GM23338 (cell line): ENCODE results near the gene COLEC12. TPM values are rescaled to one million over a fixed set of nuclear protein-coding genes. Genes with fewer than 3 reads are reported as not detected.

ENCODE experiments used
- ATAC-seq: fragments of 200-7000 bp; cut with Tn5 transposase; 3 replicates; pipeline ENCODE4 v1.9.1; 2020
- DNase-seq: peaks from one replicate; pipeline ENCODE4 v3.0.0-alpha.2; 2015; ENCODE audit warnings: low spot score
- H2AFZ ChIP-seq: fragments of 200-600 bp; sonication (generic); 2 replicates; pipeline ENCODE4 v1.8.0; 2016; ENCODE audit warnings: antibody characterized with exemption, mild to moderate bottlenecking, moderate library complexity
- H3F3A ChIP-seq: fragments of 200-600 bp; sonication (generic); replicated peaks from 2 replicates; pipeline ENCODE4 v1.8.0; 2017; ENCODE audit warnings: antibody characterized with exemption, mixed run types, low read depth
- H3K27ac ChIP-seq: fragments of 200-600 bp; sonication (generic); 2 replicates; pipeline ENCODE4 v1.6.1; 2016; ENCODE audit warnings: low read depth
- H3K27me3 ChIP-seq: fragments of 200-600 bp; sonication (generic); 2 replicates; pipeline ENCODE4 v1.8.0; 2016; ENCODE audit warnings: mild to moderate bottlenecking, mixed run types, moderate library complexity; ENCODE audit not compliant: insufficient read depth
- H3K36me3 ChIP-seq: fragments of 200-600 bp; sonication (generic); 2 replicates; pipeline ENCODE4 v1.8.0; 2016; ENCODE audit warnings: mild to moderate bottlenecking; ENCODE audit not compliant: insufficient read depth
- H3K4me1 ChIP-seq: fragments of 200-600 bp; sonication (generic); 2 replicates; pipeline ENCODE4 v1.8.0; 2016; ENCODE audit warnings: mild to moderate bottlenecking, moderate library complexity; ENCODE audit not compliant: insufficient read depth
- H3K4me2 ChIP-seq: fragments of 200-600 bp; sonication (generic); 2 replicates; pipeline ENCODE4 v1.7.1; 2017; ENCODE audit warnings: mixed run types
- H3K4me3 ChIP-seq: fragments of 200-600 bp; sonication (generic); 2 replicates; pipeline ENCODE4 v1.6.1; 2016; ENCODE audit warnings: mixed run types
- H3K79me2 ChIP-seq: fragments of 200-600 bp; sonication (generic); replicated peaks from 2 replicates; pipeline ENCODE4 v1.8.0; 2017; ENCODE audit warnings: mild to moderate bottlenecking; ENCODE audit not compliant: insufficient read depth
- H3K9me2 ChIP-seq: fragments of 200-600 bp; sonication (generic); 2 replicates; pipeline ENCODE4 v1.8.0; 2017; ENCODE audit not compliant: insufficient read depth
- H4K20me1 ChIP-seq: fragments of 200-600 bp; sonication (generic); replicated peaks from 2 replicates; pipeline ENCODE4 v1.8.0; 2017; ENCODE audit warnings: mild to moderate bottlenecking; ENCODE audit not compliant: insufficient read depth
- H3K27ac Mint-ChIP-seq: 2 replicates; pipeline ENCODE4 v1.8.0; 2020; ENCODE audit warnings: inconsistent platforms, mild to moderate bottlenecking, moderate library complexity, mixed read lengths
- H3K27me3 Mint-ChIP-seq: 3 replicates; pipeline ENCODE4 v1.8.0; 2022; ENCODE audit warnings: low read depth, mild to moderate bottlenecking, moderate library complexity, mixed read lengths, inconsistent platforms; ENCODE audit not compliant: insufficient read depth, poor library complexity
- H3K36me3 Mint-ChIP-seq: 3 replicates; pipeline ENCODE4 v1.8.0; 2021; ENCODE audit warnings: low read depth, mild to moderate bottlenecking, inconsistent platforms, moderate library complexity, mixed read lengths
- H3K4me1 Mint-ChIP-seq: 3 replicates; pipeline ENCODE4 v1.8.0; 2020; ENCODE audit warnings: mild to moderate bottlenecking, inconsistent platforms, mixed read lengths
- H3K4me3 Mint-ChIP-seq: 3 replicates; pipeline ENCODE4 v1.8.0; 2021; ENCODE audit warnings: moderate library complexity, mild to moderate bottlenecking, inconsistent platforms, mixed read lengths
- H3K9me3 Mint-ChIP-seq: 3 replicates; pipeline ENCODE4 v1.8.0; 2020; ENCODE audit warnings: moderate library complexity, mild to moderate bottlenecking, inconsistent platforms, mixed read lengths
- CREB1 ChIP-seq: fragments of 250-450 bp; sonication (Bioruptor Pico); IDR thresholded peaks from 2 replicates; pipeline ENCODE4 v1.5.0; 2020; ENCODE audit warnings: low read depth, mild to moderate bottlenecking, moderate library complexity
- EZH2 ChIP-seq: fragments of 200-600 bp; sonication (generic); IDR thresholded peaks from one replicate; pipeline ENCODE4 v1.8.0; 2017; ENCODE audit warnings: antibody characterized with exemption, mild to moderate bottlenecking, low read depth; ENCODE audit not compliant: unreplicated experiment
- EZH2phosphoT487 ChIP-seq: fragments of 200-600 bp; sonication (generic); IDR thresholded peaks from one replicate; pipeline ENCODE4 v1.8.1; 2018; ENCODE audit warnings: antibody characterized with exemption; ENCODE audit not compliant: unreplicated experiment
- JUNB ChIP-seq: IDR thresholded peaks from one replicate; pipeline ENCODE4 v1.6.1; 2016; ENCODE audit warnings: antibody characterized with exemption; ENCODE audit not compliant: unreplicated experiment
- NANOG ChIP-seq: IDR thresholded peaks from 2 replicates; pipeline ENCODE4 v1.6.1; 2016; ENCODE audit warnings: antibody characterized with exemption, borderline replicate concordance
- POLR2AphosphoS5 ChIP-seq: IDR thresholded peaks from 2 replicates; pipeline ENCODE4 v1.6.1; 2016; ENCODE audit warnings: antibody characterized with exemption, low read depth
- STAT1 ChIP-seq: IDR thresholded peaks from one replicate; pipeline ENCODE4 v1.6.1; 2016; ENCODE audit warnings: antibody characterized with exemption; ENCODE audit not compliant: unreplicated experiment
- ZNF114 ChIP-seq: fragments of 250-450 bp; sonication (Bioruptor Pico); IDR thresholded peaks from 2 replicates; pipeline ENCODE4 v1.5.0; 2020; ENCODE audit warnings: mild to moderate bottlenecking, moderate library complexity
- ZNF331 ChIP-seq: fragments of 250-450 bp; sonication (Bioruptor Pico); IDR thresholded peaks from 2 replicates; pipeline ENCODE4 v1.5.0; 2020; ENCODE audit warnings: low read depth, mild to moderate bottlenecking, moderate library complexity
- polyA plus RNA-seq: library from polyadenylated mRNA; unstranded; fragments of >200 nt; fragmentation: Nextera tagmentation; extraction: Ambion mirVana; gene quantifications from 2 replicates; pipeline ENCODE4 v1.2.1, GENCODE V29; 2016
- total RNA-seq: library from RNA; depleted of rRNA; stranded (reverse); fragments of >200 nt; shearing (Covaris generic); gene quantifications from 2 replicates; pipeline ENCODE4 v1.2.3, GENCODE V29; 2014
- TF ChIP-seq, protein P1 (sequence below): IDR thresholded peaks from 2 replicates; pipeline ENCODE4 v1.6.1; 2016; ENCODE audit warnings: antibody characterized with exemption
- TF ChIP-seq, protein P2 (sequence below): fragments of 250-450 bp; sonication (Bioruptor Pico); IDR thresholded peaks from 2 replicates; pipeline ENCODE4 v1.5.0; 2020; ENCODE audit warnings: mild to moderate bottlenecking, moderate library complexity
- TF ChIP-seq, protein P3 (sequence below), 2 experiments: fragments of 200-600 bp in 1 of 2; sonication (generic) in 1 of 2; conservative IDR thresholded peaks; 2 replicates each; pipeline versions ENCODE4 v1.5.1 to v1.6.1; 2016 to 2017; ENCODE audit warnings: antibody characterized with exemption in 2 of 2, low read depth in 2 of 2, mild to moderate bottlenecking in 2 of 2, moderate library complexity in 1 of 2
- TF ChIP-seq, protein P4 (sequence below): IDR thresholded peaks from one replicate; pipeline ENCODE4 v1.6.1; 2018; ENCODE audit warnings: antibody characterized with exemption; ENCODE audit not compliant: unreplicated experiment

The COLEC12 gene
- total and polyA plus RNA-seq, 2 experiments from 2014 or later, result 1.1 to 3.2 TPM

DNA sequence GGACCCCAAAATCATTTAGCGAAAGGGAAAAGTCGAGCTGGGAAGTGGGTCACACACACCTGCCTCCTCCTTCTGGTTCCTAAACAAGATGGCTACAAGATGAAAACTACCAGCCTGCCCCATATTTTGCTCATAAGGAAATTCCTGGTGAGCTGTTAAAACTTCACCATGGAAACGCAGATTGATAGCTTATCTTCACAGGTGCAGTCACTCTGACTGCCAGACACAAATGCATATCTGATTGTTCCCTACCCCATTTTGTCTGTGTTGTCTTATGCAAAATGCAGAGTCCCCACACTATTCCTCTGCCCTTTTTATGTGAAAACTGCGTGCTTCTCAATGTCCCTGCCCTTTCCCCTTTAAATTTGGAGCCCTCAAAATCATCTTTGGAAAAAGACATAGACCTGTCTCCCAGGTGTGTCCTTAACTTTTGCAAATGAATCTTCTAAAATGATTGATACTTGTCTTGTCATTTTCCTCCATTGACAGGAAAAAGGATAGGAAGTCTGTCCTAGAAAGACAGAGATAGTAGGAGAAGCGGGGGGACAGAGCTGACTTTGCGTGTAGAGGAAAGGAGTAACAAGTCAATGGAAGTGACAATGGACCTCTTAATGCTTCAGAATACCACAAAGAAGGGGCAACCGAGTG lies 193.8 kb downstream of the COLEC12 start:
- H4K20me1 ChIP-seq, result no peaks in the 10 kb centered on the region
- ATAC-seq, result no peak

More for the DNA sequence above, 193.8 kb downstream of the COLEC12 start:
- Histone ChIP-seq H3K9me2 (no peaks in the 10 kb centered on the region), H3K4me3 (no peak overlapping the region), H3K27ac (no peak overlapping the region), H3K4me2 (peak overlapping the region; percentile 42; the same call in 1 of the 2 replicates), H3K79me2 (no peaks in the 10 kb centered on the region), H3K4me1 (peaks cover 25% of the 10 kb centered on the region), H3K36me3 (no peaks in the 10 kb centered on the region), H3K27me3 (no peaks in the 10 kb centered on the region), H3F3A (no peaks in the 10 kb centered on the region), H2AFZ (peak overlapping the region; percentile 57)
- DNase-seq, result no peak
- TF ChIP-seq EZH2phosphoT487 (no peak), ZNF331 (CRISPR knock-in tag) (no peak), EZH2 (no peak), POLR2AphosphoS5 (no peak), CREB1 (CRISPR knock-in tag) (no peak), STAT1 (no peak), JUNB (no peak), ZNF114 (CRISPR knock-in tag) (no peak), NANOG (no peak)
- TF ChIP-seq, protein P1, sequence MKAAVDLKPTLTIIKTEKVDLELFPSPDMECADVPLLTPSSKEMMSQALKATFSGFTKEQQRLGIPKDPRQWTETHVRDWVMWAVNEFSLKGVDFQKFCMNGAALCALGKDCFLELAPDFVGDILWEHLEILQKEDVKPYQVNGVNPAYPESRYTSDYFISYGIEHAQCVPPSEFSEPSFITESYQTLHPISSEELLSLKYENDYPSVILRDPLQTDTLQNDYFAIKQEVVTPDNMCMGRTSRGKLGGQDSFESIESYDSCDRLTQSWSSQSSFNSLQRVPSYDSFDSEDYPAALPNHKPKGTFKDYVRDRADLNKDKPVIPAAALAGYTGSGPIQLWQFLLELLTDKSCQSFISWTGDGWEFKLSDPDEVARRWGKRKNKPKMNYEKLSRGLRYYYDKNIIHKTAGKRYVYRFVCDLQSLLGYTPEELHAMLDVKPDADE, result no peak
- TF ChIP-seq, protein P2, sequence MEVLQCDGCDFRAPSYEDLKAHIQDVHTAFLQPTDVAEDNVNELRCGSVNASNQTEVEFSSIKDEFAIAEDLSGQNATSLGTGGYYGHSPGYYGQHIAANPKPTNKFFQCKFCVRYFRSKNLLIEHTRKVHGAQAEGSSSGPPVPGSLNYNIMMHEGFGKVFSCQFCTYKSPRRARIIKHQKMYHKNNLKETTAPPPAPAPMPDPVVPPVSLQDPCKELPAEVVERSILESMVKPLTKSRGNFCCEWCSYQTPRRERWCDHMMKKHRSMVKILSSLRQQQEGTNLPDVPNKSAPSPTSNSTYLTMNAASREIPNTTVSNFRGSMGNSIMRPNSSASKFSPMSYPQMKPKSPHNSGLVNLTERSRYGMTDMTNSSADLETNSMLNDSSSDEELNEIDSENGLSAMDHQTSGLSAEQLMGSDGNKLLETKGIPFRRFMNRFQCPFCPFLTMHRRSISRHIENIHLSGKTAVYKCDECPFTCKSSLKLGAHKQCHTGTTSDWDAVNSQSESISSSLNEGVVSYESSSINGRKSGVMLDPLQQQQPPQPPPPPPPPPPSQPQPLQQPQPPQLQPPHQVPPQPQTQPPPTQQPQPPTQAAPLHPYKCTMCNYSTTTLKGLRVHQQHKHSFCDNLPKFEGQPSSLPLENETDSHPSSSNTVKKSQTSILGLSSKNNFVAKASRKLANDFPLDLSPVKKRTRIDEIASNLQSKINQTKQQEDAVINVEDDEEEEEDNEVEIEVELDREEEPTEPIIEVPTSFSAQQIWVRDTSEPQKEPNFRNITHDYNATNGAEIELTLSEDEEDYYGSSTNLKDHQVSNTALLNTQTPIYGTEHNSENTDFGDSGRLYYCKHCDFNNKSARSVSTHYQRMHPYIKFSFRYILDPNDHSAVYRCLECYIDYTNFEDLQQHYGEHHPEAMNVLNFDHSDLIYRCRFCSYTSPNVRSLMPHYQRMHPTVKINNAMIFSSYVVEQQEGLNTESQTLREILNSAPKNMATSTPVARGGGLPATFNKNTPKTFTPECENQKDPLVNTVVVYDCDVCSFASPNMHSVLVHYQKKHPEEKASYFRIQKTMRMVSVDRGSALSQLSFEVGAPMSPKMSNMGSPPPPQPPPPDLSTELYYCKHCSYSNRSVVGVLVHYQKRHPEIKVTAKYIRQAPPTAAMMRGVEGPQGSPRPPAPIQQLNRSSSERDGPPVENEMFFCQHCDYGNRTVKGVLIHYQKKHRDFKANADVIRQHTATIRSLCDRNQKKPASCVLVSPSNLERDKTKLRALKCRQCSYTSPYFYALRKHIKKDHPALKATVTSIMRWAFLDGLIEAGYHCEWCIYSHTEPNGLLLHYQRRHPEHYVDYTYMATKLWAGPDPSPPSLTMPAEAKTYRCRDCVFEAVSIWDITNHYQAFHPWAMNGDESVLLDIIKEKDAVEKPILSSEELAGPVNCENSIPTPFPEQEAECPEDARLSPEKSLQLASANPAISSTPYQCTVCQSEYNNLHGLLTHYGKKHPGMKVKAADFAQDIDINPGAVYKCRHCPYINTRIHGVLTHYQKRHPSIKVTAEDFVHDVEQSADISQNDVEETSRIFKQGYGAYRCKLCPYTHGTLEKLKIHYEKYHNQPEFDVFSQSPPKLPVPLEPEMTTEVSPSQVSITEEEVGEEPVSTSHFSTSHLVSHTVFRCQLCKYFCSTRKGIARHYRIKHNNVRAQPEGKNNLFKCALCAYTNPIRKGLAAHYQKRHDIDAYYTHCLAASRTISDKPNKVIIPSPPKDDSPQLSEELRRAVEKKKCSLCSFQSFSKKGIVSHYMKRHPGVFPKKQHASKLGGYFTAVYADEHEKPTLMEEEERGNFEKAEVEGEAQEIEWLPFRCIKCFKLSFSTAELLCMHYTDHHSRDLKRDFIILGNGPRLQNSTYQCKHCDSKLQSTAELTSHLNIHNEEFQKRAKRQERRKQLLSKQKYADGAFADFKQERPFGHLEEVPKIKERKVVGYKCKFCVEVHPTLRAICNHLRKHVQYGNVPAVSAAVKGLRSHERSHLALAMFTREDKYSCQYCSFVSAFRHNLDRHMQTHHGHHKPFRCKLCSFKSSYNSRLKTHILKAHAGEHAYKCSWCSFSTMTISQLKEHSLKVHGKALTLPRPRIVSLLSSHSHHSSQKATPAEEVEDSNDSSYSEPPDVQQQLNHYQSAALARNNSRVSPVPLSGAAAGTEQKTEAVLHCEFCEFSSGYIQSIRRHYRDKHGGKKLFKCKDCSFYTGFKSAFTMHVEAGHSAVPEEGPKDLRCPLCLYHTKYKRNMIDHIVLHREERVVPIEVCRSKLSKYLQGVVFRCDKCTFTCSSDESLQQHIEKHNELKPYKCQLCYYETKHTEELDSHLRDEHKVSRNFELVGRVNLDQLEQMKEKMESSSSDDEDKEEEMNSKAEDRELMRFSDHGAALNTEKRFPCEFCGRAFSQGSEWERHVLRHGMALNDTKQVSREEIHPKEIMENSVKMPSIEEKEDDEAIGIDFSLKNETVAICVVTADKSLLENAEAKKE (CRISPR knock-in tag), result no peak
- TF ChIP-seq, protein P3, sequence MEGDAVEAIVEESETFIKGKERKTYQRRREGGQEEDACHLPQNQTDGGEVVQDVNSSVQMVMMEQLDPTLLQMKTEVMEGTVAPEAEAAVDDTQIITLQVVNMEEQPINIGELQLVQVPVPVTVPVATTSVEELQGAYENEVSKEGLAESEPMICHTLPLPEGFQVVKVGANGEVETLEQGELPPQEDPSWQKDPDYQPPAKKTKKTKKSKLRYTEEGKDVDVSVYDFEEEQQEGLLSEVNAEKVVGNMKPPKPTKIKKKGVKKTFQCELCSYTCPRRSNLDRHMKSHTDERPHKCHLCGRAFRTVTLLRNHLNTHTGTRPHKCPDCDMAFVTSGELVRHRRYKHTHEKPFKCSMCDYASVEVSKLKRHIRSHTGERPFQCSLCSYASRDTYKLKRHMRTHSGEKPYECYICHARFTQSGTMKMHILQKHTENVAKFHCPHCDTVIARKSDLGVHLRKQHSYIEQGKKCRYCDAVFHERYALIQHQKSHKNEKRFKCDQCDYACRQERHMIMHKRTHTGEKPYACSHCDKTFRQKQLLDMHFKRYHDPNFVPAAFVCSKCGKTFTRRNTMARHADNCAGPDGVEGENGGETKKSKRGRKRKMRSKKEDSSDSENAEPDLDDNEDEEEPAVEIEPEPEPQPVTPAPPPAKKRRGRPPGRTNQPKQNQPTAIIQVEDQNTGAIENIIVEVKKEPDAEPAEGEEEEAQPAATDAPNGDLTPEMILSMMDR (conservative IDR thresholded peaks at IDR 0.05; ENCODE audit: low read depth in 2 of 2), result no peak
- TF ChIP-seq, protein P4, sequence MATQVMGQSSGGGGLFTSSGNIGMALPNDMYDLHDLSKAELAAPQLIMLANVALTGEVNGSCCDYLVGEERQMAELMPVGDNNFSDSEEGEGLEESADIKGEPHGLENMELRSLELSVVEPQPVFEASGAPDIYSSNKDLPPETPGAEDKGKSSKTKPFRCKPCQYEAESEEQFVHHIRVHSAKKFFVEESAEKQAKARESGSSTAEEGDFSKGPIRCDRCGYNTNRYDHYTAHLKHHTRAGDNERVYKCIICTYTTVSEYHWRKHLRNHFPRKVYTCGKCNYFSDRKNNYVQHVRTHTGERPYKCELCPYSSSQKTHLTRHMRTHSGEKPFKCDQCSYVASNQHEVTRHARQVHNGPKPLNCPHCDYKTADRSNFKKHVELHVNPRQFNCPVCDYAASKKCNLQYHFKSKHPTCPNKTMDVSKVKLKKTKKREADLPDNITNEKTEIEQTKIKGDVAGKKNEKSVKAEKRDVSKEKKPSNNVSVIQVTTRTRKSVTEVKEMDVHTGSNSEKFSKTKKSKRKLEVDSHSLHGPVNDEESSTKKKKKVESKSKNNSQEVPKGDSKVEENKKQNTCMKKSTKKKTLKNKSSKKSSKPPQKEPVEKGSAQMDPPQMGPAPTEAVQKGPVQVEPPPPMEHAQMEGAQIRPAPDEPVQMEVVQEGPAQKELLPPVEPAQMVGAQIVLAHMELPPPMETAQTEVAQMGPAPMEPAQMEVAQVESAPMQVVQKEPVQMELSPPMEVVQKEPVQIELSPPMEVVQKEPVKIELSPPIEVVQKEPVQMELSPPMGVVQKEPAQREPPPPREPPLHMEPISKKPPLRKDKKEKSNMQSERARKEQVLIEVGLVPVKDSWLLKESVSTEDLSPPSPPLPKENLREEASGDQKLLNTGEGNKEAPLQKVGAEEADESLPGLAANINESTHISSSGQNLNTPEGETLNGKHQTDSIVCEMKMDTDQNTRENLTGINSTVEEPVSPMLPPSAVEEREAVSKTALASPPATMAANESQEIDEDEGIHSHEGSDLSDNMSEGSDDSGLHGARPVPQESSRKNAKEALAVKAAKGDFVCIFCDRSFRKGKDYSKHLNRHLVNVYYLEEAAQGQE, result no peak
- no peaks in the 10 kb centered on the region for H3K9me3 Mint-ChIP-seq
- H3K4me1 Mint-ChIP-seq, result peaks cover 42% of the 10 kb centered on the region
- no peak overlapping the region for H3K4me3 Mint-ChIP-seq
- no peaks in the 10 kb centered on the region for H3K36me3 Mint-ChIP-seq
- H3K27ac Mint-ChIP-seq, result no peak overlapping the region
- peaks cover 6% of the 10 kb centered on the region for H3K27me3 Mint-ChIP-seq
